GM12878 (cell line): Measurements from ENCODE around the gene PLEKHG1. TPM values are rescaled to one million over a fixed set of nuclear protein-coding genes. Genes with fewer than 3 reads are reported as not detected.

Experiments used
- ATAC-seq: fragments of 200-7000 bp; cut with Tn5 transposase; 3 replicates; pipeline ENCODE4 v1.9.1; 2020; ENCODE audit warnings: mild to moderate bottlenecking, moderate library complexity
- BruUV-seq: library from RNA; stranded (reverse); fragments of 400-500 nt; replicated peaks from 2 replicates; lab custom pipeline; 2021; lab: Mats Ljungman, UMichigan
- CTCF ChIA-PET: fragments of 300-600 bp; sonication (Branson Sonifier 250); formaldehyde crosslinking; extraction: SDS; loops from one replicate; lab custom pipeline; 2021; ENCODE audit warnings: inconsistent platforms; lab: Yijun Ruan, JAX
- POLR2A ChIA-PET: fragments of 350-600 bp; formaldehyde crosslinking; extraction: SDS; loops from one replicate; lab custom pipeline; 2021; ENCODE audit warnings: inconsistent platforms; lab: Charles Lee
- RAD21 ChIA-PET: fragments of 300-600 bp; sonication (Branson Sonifier 250); formaldehyde crosslinking; loops from one replicate; lab custom pipeline; 2023; ENCODE audit warnings: antibody characterized with exemption; ENCODE audit not compliant: unreplicated experiment; lab: Charles Lee
- SMC1A ChIA-PET: fragments of 300-600 bp; sonication (Branson Sonifier 250); formaldehyde crosslinking; loops from one replicate; lab custom pipeline; 2023; ENCODE audit not compliant: unreplicated experiment, uncharacterized antibody; lab: Charles Lee
- DNase-seq: peaks from one replicate; pipeline ENCODE4 v3.0.0-alpha.2; 2011; ENCODE audit warnings: low read depth, low spot score
- FAIRE-seq: peaks from 3 replicates; lab custom pipeline; 2011; peaks lifted over from hg19 to GRCh38; lab: Jason Lieb, UNC
- H2AFZ ChIP-seq: 2 replicates; pipeline ENCODE4 v1.6.0; 2011; ENCODE audit warnings: low read depth, low read length, control low read depth; ENCODE audit not compliant: control insufficient read depth
- H3K27ac ChIP-seq: 2 replicates; pipeline ENCODE4 v1.5.1; 2011; ENCODE audit warnings: control low read depth; ENCODE audit not compliant: control insufficient read depth, insufficient read depth
- H3K27me3 ChIP-seq, 2 experiments: replicated peaks in 1 of 2; 2 replicates each; pipeline versions ENCODE4 v1.6.0 to v1.6.1; 2011; ENCODE audit warnings: low read length in 1 of 2; ENCODE audit not compliant: control insufficient read depth in 2 of 2, insufficient read depth in 2 of 2
- H3K36me3 ChIP-seq, 2 experiments: 2 replicates each; pipeline ENCODE4 v1.5.1; 2011; ENCODE audit warnings: low read length in 1 of 2; ENCODE audit not compliant: control insufficient read depth in 2 of 2, insufficient read depth in 2 of 2
- H3K4me1 ChIP-seq: 2 replicates; pipeline ENCODE4 v1.6.1; 2011; ENCODE audit warnings: mild to moderate bottlenecking, low read length, moderate library complexity, mixed read lengths; ENCODE audit not compliant: control insufficient read depth, insufficient read depth
- H3K4me2 ChIP-seq: 2 replicates; pipeline ENCODE4 v1.6.0; 2011; ENCODE audit warnings: control low read depth; ENCODE audit not compliant: control insufficient read depth, insufficient read depth
- H3K4me3 ChIP-seq: fragments of 200-600 bp; sonication (generic); 2 replicates; pipeline ENCODE4 v1.5.1; 2016
- H3K79me2 ChIP-seq: 2 replicates; pipeline ENCODE4 v1.6.0; 2011; ENCODE audit warnings: low read length; ENCODE audit not compliant: control insufficient read depth, insufficient read depth
- H3K9ac ChIP-seq: 2 replicates; pipeline ENCODE4 v1.8.0; 2011; ENCODE audit warnings: low read length, control low read depth, mixed read lengths; ENCODE audit not compliant: control insufficient read depth, insufficient read depth
- H3K9me3 ChIP-seq: replicated peaks from 3 replicates; pipeline ENCODE4 v1.5.1; 2011; ENCODE audit warnings: mild to moderate bottlenecking, low read length; ENCODE audit not compliant: control insufficient read depth, insufficient read depth
- H4K20me1 ChIP-seq: 2 replicates; pipeline ENCODE4 v1.6.0; 2011; ENCODE audit not compliant: control insufficient read depth, insufficient read depth
- HCFC1 ChIP-seq: fragments of 150-350 bp; IDR thresholded peaks from 2 replicates; pipeline ENCODE4 v1.6.1; 2014; ENCODE audit warnings: low read length
- IRF3 ChIP-seq: fragments of 450-650 bp; IDR thresholded peaks from 2 replicates; pipeline ENCODE4 v1.6.1; 2014; ENCODE audit warnings: mild to moderate bottlenecking
- NFYB ChIP-seq: IDR thresholded peaks from 2 replicates; pipeline ENCODE4 v1.6.1; 2011; ENCODE audit warnings: low read depth, mild to moderate bottlenecking, low read length, improper control_type of control experiment, moderate library complexity; ENCODE audit not compliant: insufficient read depth
- ZNF207 ChIP-seq: fragments of 450-650 bp; IDR thresholded peaks from 2 replicates; pipeline ENCODE4 v1.6.1; 2014; ENCODE audit warnings: antibody characterized with exemption, mild to moderate bottlenecking, borderline replicate concordance
- WGBS: methylation state at CpG from one replicate; pipeline ENCODE4 v1.1.6; 2016; ENCODE audit warnings: low lambda C conversion rate; ENCODE audit not compliant: insufficient replicate concordance, insufficient coverage; ENCODE audit errors: missing lambda C conversion rate; 5-methylcytosine and 5-hydroxymethylcytosine counted together
- in situ Hi-C: fragments of 300-500 bp; cut with MboI; formaldehyde crosslinking; loops from 9 replicates; pipeline ENCODE4 v1.14.3; 2018; ENCODE audit warnings: mixed read lengths
- intact Hi-C: fragments of 100-400 bp; cut with micrococcal nuclease; formaldehyde crosslinking; loops from one replicate; pipeline ENCODE4 v1.14.2; 2022; ENCODE audit not compliant: unreplicated experiment
- polyA plus RNA-seq, 11 experiments: library from polyadenylated mRNA; depleted of rRNA in 4 of 11; unstranded in 6 of 11; stranded (reverse) in 5 of 11; fragments of >200 nt; fragmentation: Nextera tagmentation in 4 of 11; fragmentation: Illumina TruSeq in 1 of 11; extraction: Ambion mirVana in 4 of 11; extraction: Trizol in 1 of 11; gene quantifications; 1 replicate in 1 of 11; 2 replicates in 10 of 11; pipeline versions ENCODE4 v1.2.1 to v1.2.3, GENCODE V29; 2011 to 2016; ENCODE audit warnings: inconsistent platforms in 2 of 11, missing spikeins in 2 of 11, low read depth in 1 of 11
- total RNA-seq, 4 experiments: library from RNA; depleted of rRNA in 3 of 4; stranded (reverse); fragments of >200 nt in 3 of 4; fragmentation: Illumina TruSeq in 1 of 4; extraction: Trizol in 1 of 4; gene quantifications; 2 replicates each; pipeline versions ENCODE4 v1.2.1 to v1.2.3, GENCODE V29; 2013 to 2021

The PLEKHG1 gene
- total and polyA plus RNA-seq, 10 of the 15 experiments (the other 5 are each of a cell fraction or from before 2014, with no cell fraction given) = 0.77 to 17.2 (median 4.9) TPM

- no peak for FAIRE-seq
- Histone ChIP-seq H3K4me2 (no peak overlapping the region), H3K4me1 (no peaks in the 10 kb centered on the region), H3K4me3 (no peak overlapping the region), H3K36me3 (no peaks in the 10 kb centered on the region), H3K9me3 (no peaks in the 10 kb centered on the region), H3K27ac (no peak overlapping the region), H3K9ac (no peak overlapping the region), H2AFZ (no peak overlapping the region), H3K79me2 (no peaks in the 10 kb centered on the region), H3K27me3 (no peaks in the 10 kb centered on the region; a peak in 2 of 4 replicates), H4K20me1 (peaks cover 2% of the 10 kb centered on the region; the same call in 1 of the 2 replicates)
- POLR2A ChIA-PET = interaction anchor here (0.7 to 1.3 kb wide), 2 partner anchors 9 to 13 kb away, joined by 3 read pairs; no protein-coding TSS in a partner anchor
- no TSS peak for BruUV-seq
- SMC1A ChIA-PET = interaction anchor here (0.6 to 3.0 kb wide), 7 partner anchors 12 to 256 kb away, joined by 3 to 17 read pairs (median 6); no protein-coding TSS in a partner anchor
- no peak for DNase-seq
- no peak for TF ChIP-seq ZNF207
- TF ChIP-seq HCFC1 = no peak
- intact Hi-C loops (loop anchor here (10.0 kb wide), 1 partner anchor 208 kb away; no protein-coding TSS in a partner anchor), in situ Hi-C loops (no loop called here)
- CTCF ChIA-PET = interaction anchor here (0.8 to 1.2 kb wide), 3 partner anchors 9 to 187 kb away, joined by 3 read pairs; no protein-coding TSS in a partner anchor
- RAD21 ChIA-PET = interaction anchor here (0.9 to 1.0 kb wide), 2 partner anchors 79 to 88 kb away, joined by 3 read pairs; no protein-coding TSS in a partner anchor
- 39% methylated on average over 5 of the region's 5 CpGs for WGBS
- ATAC-seq = no peak
These were observed 7.1 kb downstream of the PLEKHG1 start for GRCh38 chr6:150606647-150607328.

- Histone ChIP-seq H3K36me3 (no peaks in the 10 kb centered on the region), H3K9ac (no peak overlapping the region), H3K4me3 (no peak overlapping the region), H4K20me1 (peaks cover 2% of the 10 kb centered on the region; the same call in 1 of the 2 replicates), H3K27me3 (no peaks in the 10 kb centered on the region; a peak in 2 of 4 replicates), H3K4me2 (no peak overlapping the region), H3K9me3 (no peaks in the 10 kb centered on the region), H3K79me2 (no peaks in the 10 kb centered on the region), H3K4me1 (no peaks in the 10 kb centered on the region), H2AFZ (no peak overlapping the region), H3K27ac (no peak overlapping the region)
- peak; percentile 28; the same call in 2 of the 3 replicates for ATAC-seq
- FAIRE-seq = no peak
- SMC1A ChIA-PET = interaction anchor here (0.6 to 3.0 kb wide), 7 partner anchors 12 to 256 kb away, joined by 3 to 17 read pairs (median 6); no protein-coding TSS in a partner anchor
- in situ Hi-C loops (no loop called here), intact Hi-C loops (loop anchor here (10.0 kb wide), 1 partner anchor 208 kb away; no protein-coding TSS in a partner anchor)
- WGBS = 22% methylated on average over 3 of the region's 3 CpGs
- CTCF ChIA-PET = interaction anchor here (0.9 to 1.2 kb wide), 3 partner anchors 9 to 189 kb away, joined by 3 to 4 read pairs (median 3); no protein-coding TSS in a partner anchor
- DNase-seq = no peak
- TF ChIP-seq NFYB (no peak), IRF3 (no peak)
- BruUV-seq = no TSS peak
- POLR2A ChIA-PET = interaction anchor here (0.7 to 1.3 kb wide), 2 partner anchors 8 to 12 kb away, joined by 3 read pairs; no protein-coding TSS in a partner anchor
- RAD21 ChIA-PET = interaction anchor here (0.9 to 1.0 kb wide), 2 partner anchors 87 to 189 kb away, joined by 3 read pairs; no protein-coding TSS in a partner anchor
These were observed 7.6 kb downstream of the PLEKHG1 start for GRCh38 chr6:150607329-150607650.
